Measurements from ENCODE around the gene OR5K2. TPM values are rescaled to one million over a fixed set of nuclear protein-coding genes. Genes with fewer than 3 reads are reported as not detected.
A peak's percentile ranks its signal among the peaks of the same experiment; 100 is the strongest.

OR5K2 gene
- total RNA-seq, 5 donors from 2014 or later (not counting 1 experiment from before 2014, with no cell fraction given): not detected

DNA sequence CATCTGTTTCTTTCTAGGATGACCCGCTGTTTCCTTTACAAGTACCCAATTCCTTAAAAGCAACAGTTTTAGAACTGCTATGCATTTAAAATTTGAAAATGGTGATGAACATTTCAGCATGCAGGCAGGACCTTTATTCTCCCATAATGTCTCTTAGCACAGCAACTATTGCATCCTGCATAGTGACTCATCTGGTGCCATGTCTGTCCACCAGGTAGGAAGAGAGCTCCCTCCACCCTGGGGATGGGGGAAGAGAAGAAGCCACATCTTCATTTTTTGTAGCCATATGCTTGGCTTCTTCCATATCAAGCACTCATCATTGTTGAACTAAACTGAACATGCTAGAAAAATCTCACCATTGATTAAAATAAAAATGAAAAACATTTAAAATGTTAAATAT is 44.2 kb downstream of the OR5K2 start:
- no CpG with 5 or more reads among the region's 1 CpG for WGBS (ENCODE audit: insufficient coverage)

DNA sequence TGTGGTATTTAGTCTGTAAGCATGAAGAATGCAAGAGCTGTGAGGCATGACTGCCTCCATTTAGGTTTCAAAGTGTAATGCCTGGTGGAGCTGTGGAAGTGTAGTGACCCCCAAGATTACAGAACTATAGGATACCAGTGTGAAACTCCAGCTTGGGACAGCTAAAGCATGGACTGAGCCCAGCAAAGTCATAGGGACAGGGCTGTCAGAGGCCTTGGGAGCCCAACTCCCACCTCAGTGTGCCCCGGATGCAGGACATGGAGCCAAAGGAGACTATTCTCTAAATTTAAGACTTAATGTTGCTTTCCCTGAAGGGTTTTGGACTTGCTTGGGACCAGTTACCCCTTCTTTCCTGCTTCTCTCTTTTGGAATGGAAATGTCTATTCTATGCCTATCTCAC is 45.1 kb downstream of the OR5K2 start:
- Histone ChIP-seq H3K36me3 (ENCODE audit: control insufficient read depth in 2 of 2, extremely low read depth in 1 of 2, insufficient read depth in 1 of 2, low read length in 1 of 2) (no peaks in the 10 kb centered on the region), H3K4me1 (ENCODE audit: control insufficient read depth in 1 of 2, extremely low read depth in 1 of 2, insufficient read depth in 2 of 2, low read length in 2 of 2) (no peaks in the 10 kb centered on the region), H3K9me3 (no peaks in the 10 kb centered on the region), H3K4me3 (ENCODE audit: control insufficient read depth in 1 of 2, extremely low read depth in 1 of 2, low read length in 1 of 2) (no peak overlapping the region), H3K27ac (ENCODE audit: low read length) (no peak overlapping the region), H3K27me3 (replicated peaks in 1 of 2; ENCODE audit: control insufficient read depth in 2 of 2, extremely low read depth in 1 of 2, insufficient read depth in 2 of 2, low read length in 1 of 2) (no peaks in the 10 kb centered on the region)
- no CpG with 5 or more reads among the region's 1 CpG for WGBS (ENCODE audit: insufficient coverage)
- Mint-ChIP-seq H3K9me3 (no peaks in the 10 kb centered on the region), H3K27me3 (no peaks in the 10 kb centered on the region), H3K4me1 (peaks cover 6 to 27% (median 20%) of the 10 kb centered on the region in 3 donors), H3K27ac (no peak overlapping the region), H3K36me3 (no peaks in the 10 kb centered on the region), H3K4me3 (no peak overlapping the region)
- POLR2A ChIA-PET: no interaction called here
- no peak for ATAC-seq (replicated peaks in 1 of 4)
- no peak for DNase-seq
- CTCF ChIA-PET: interaction anchor here in 1 of 2 donors (0.5 kb wide), 1 partner anchor 873 kb away, joined by 3 read pairs; no protein-coding TSS in a partner anchor

More for the DNA sequence above, 44.2 kb downstream of the OR5K2 start:
- H3K36me3 Mint-ChIP-seq: no peaks in the 10 kb centered on the region
- Histone ChIP-seq H3K9me3 (no peaks in the 10 kb centered on the region), H3K36me3 (ENCODE audit: control insufficient read depth in 2 of 2, extremely low read depth in 1 of 2, insufficient read depth in 1 of 2, low read length in 1 of 2) (no peaks in the 10 kb centered on the region), H3K4me3 (ENCODE audit: control insufficient read depth in 1 of 2, extremely low read depth in 1 of 2, low read length in 1 of 2) (no peak overlapping the region), H3K27me3 (replicated peaks in 1 of 2; ENCODE audit: control insufficient read depth in 2 of 2, extremely low read depth in 1 of 2, insufficient read depth in 2 of 2, low read length in 1 of 2) (no peaks in the 10 kb centered on the region), H3K27ac (ENCODE audit: low read length) (no peak overlapping the region), H3K4me1 (ENCODE audit: control insufficient read depth in 1 of 2, extremely low read depth in 1 of 2, insufficient read depth in 2 of 2, low read length in 2 of 2) (no peaks in the 10 kb centered on the region)
- no peak overlapping the region for H3K27ac Mint-ChIP-seq
- H3K4me3 Mint-ChIP-seq: no peak overlapping the region
- DNase-seq: no peak
- no peaks in the 10 kb centered on the region for H3K27me3 Mint-ChIP-seq
- peaks cover 6 to 33% (median 23%) of the 10 kb centered on the region in 3 donors for H3K4me1 Mint-ChIP-seq
- ChIA-PET CTCF (interaction anchor here in 1 of 2 donors (1.4 kb wide), 1 partner anchor 39 kb away, joined by 3 read pairs; no protein-coding TSS in a partner anchor), POLR2A (no interaction called here)
- no peak for ATAC-seq (replicated peaks in 1 of 4)
- no peaks in the 10 kb centered on the region for H3K9me3 Mint-ChIP-seq

DNA sequence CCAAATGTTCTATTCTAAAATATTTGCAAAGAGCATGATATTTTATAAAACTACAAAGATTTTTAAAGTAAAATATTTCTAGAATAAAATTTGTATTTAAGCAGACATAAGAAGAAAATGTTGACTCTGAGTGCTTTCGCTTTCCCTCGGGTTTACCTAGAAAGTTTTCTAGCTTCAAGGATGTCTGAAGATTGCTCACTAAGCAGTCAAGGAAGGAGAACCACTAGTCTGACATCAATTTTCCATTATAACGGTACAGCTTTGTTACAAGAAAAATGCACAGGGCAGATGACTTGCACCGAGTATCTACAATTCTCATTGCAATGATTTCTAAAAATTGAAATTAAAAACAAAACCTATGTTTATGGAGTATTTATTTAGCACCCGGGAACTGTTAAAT is 48.5 kb downstream of the OR5K2 start:
- peak overlapping the region; percentile 66 to 75 for H3K27ac Mint-ChIP-seq
- no peak for DNase-seq
- no peaks in the 10 kb centered on the region for H3K27me3 ChIP-seq (replicated peaks in 1 of 2; ENCODE audit: control insufficient read depth in 2 of 2, extremely low read depth in 1 of 2, insufficient read depth in 2 of 2, low read length in 1 of 2)
- peaks cover 0 to 22% (median 13%) of the 10 kb centered on the region in 3 donors for H3K4me1 Mint-ChIP-seq
- no peaks in the 10 kb centered on the region for H3K9me3 Mint-ChIP-seq
- peak in 2 of 4 experiments; percentile 51 to 52 for ATAC-seq (replicated peaks in 1 of 4)
- H3K4me3 Mint-ChIP-seq: peak overlapping the region in 2 of 3 donors; percentile 45 to 46
- no peaks in the 10 kb centered on the region for H3K36me3 Mint-ChIP-seq
- no peaks in the 10 kb centered on the region for H3K9me3 ChIP-seq
- WGBS (ENCODE audit: insufficient coverage): no CpG with 5 or more reads among the region's 5 CpGs
- CTCF ChIA-PET: interaction anchor here in 1 of 2 donors (0.8 to 1.2 kb wide), 5 partner anchors 14 to 28 kb away, joined by 3 to 6 read pairs (median 3); partner anchors contain the start of gene GPR15
- H3K4me3 ChIP-seq (ENCODE audit: control insufficient read depth in 1 of 2, extremely low read depth in 1 of 2, low read length in 1 of 2): no peak overlapping the region
- POLR2A ChIA-PET: interaction anchor here in 1 of 2 donors (0.7 kb wide), 1 partner anchor 20 kb away, joined by 3 read pairs; no protein-coding TSS in a partner anchor
- H3K36me3 ChIP-seq (ENCODE audit: control insufficient read depth in 2 of 2, extremely low read depth in 1 of 2, insufficient read depth in 1 of 2, low read length in 1 of 2): no peaks in the 10 kb centered on the region
- peaks cover 0 to 3% of the 10 kb centered on the region in 2 experiments for H3K4me1 ChIP-seq (ENCODE audit: control insufficient read depth in 1 of 2, extremely low read depth in 1 of 2, insufficient read depth in 2 of 2, low read length in 2 of 2)
- H3K27ac ChIP-seq (ENCODE audit: low read length): peak overlapping the region; percentile 22
- no peaks in the 10 kb centered on the region for H3K27me3 Mint-ChIP-seq

Other genes starting within 250 kb of the OR5K2 start
- not detected for gene OR5H6, start 233.4 kb upstream of the OR5K2 start, total RNA-seq
- not detected for gene OR5H2, start 215.2 kb upstream of the OR5K2 start, total RNA-seq
- not detected for gene OR5K4, start 143.8 kb upstream of the OR5K2 start, total RNA-seq
- not detected for gene OR5K3, start 107.0 kb upstream of the OR5K2 start, total RNA-seq
- not detected for gene OR5K1, start 34.5 kb upstream of the OR5K2 start, total RNA-seq
- 100 to 1,000 TPM; 133 to 404 (median 264) TPM for gene CLDND1, start 25.2 kb downstream of the OR5K2 start, total RNA-seq
- 10 to 100 TPM in 4 of 5 donors, 1 to 10 TPM in 1; 5.7 to 69.9 (median 24.7) TPM for gene GPR15, start 34.3 kb downstream of the OR5K2 start, total RNA-seq
- 10 to 100 TPM; 13.9 to 47.6 (median 44.6) TPM for gene CPOX, start 95.9 kb downstream of the OR5K2 start, total RNA-seq

Measured in T-cell (primary cell).